Measurements from ENCODE around the gene PLA1A. TPM values are rescaled to one million over a fixed set of nuclear protein-coding genes. Genes with fewer than 3 reads are reported as not detected.

Gene PLA1A
- total RNA-seq, 4 donors from 2014 or later: 2.0 to 6.7 (median 3.9) TPM

DNA sequence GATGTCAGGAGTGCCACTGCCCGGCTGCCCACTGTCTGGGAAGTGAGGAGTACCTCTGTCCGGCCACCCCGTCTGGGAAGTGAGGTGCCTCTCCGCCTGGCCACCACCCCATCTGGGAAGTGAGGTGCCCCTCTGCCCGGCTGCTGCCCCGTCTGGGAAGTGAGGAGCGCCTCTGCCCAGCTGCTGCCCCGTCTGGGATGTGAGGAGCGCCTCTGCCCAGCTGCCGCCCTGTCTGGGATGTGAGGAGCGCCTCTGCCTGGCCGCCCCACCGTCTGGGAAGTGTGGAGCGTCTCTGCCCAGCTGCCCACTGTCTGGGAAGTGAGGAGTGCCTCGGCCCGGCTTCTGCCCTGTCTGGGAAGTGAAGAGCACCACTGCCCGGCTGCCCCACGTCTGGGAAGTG lies 76.2 kb downstream of the PLA1A start:
- peaks cover 12 to 33% of the 10 kb centered on the region in 2 donors for H3K36me3 ChIP-seq
- WGBS, 2 donors: 81 to 93% methylated on average over 8 to 17 of the region's 18 CpGs
- H3K27me3 ChIP-seq: no peaks in the 10 kb centered on the region
- no peaks in the 10 kb centered on the region for H3K9me3 ChIP-seq
- no peak overlapping the region for H3K27ac ChIP-seq
- intact Hi-C loops (cut with DNase I): loop anchor here (10.0 kb wide), 1 partner anchor 179 kb away; the partner anchor contains the start of gene TIMMDC1
- peaks cover 16 to 22% of the 10 kb centered on the region in 2 donors for H3K4me1 ChIP-seq
- H3K4me3 ChIP-seq (replicated peaks in 1 of 3): no peak overlapping the region
- DNase-seq: no peak
- TF ChIP-seq, protein P1, sequence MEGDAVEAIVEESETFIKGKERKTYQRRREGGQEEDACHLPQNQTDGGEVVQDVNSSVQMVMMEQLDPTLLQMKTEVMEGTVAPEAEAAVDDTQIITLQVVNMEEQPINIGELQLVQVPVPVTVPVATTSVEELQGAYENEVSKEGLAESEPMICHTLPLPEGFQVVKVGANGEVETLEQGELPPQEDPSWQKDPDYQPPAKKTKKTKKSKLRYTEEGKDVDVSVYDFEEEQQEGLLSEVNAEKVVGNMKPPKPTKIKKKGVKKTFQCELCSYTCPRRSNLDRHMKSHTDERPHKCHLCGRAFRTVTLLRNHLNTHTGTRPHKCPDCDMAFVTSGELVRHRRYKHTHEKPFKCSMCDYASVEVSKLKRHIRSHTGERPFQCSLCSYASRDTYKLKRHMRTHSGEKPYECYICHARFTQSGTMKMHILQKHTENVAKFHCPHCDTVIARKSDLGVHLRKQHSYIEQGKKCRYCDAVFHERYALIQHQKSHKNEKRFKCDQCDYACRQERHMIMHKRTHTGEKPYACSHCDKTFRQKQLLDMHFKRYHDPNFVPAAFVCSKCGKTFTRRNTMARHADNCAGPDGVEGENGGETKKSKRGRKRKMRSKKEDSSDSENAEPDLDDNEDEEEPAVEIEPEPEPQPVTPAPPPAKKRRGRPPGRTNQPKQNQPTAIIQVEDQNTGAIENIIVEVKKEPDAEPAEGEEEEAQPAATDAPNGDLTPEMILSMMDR (IDR thresholded peaks at IDR 0.05): no peak
- no peak for TF ChIP-seq POLR2A (IDR thresholded peaks at IDR 0.05)

DNA sequence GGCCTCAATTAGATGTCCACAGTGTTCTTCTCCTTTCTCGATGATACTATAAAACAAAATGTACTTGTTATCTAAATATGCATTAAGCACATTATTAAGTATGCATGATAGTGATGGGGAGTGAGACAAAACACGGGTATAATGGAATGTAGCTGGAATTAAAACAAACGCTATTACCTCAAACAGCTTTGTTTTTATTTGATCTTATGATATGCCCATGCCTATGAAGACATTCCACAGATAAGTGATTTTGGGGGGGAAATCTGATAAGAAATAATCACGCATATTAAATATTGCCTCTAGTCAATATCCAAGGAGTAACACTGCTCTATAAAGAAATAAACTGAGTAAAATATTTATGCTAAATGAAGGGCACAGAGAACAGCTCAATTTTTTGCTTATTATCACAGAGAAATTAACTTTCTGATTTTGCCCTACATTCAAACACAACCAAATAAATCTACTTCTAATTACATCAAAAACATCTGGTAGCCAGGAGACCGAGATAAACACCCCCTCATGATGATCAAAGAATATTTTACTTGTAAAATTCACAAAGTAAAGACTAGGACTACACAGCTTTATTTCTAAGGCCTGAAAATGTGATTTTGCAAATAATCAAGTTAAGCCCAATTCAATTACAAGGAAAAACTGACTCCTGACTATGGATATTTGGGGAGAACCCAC lies 77.6 kb downstream of the PLA1A start:
- Histone ChIP-seq H3K36me3 (peaks cover 12 to 32% of the 10 kb centered on the region in 2 donors), H3K27me3 (no peaks in the 10 kb centered on the region), H3K27ac (peak overlapping the region in 1 of 3 donors; percentile 84), H3K9me3 (no peaks in the 10 kb centered on the region), H3K4me1 (peaks cover 11 to 16% of the 10 kb centered on the region in 2 donors), H3K4me3 (replicated peaks in 1 of 3) (no peak overlapping the region)
- DNase-seq: no peak
- WGBS, 2 donors: 85 to 87% methylated on average over 5 of the region's 5 CpGs
- intact Hi-C loops (cut with DNase I): loop anchor here (10.0 kb wide), 1 partner anchor 181 kb away; the partner anchor contains the start of gene TIMMDC1
- no peak for TF ChIP-seq POLR2A (IDR thresholded peaks at IDR 0.05)
- TF ChIP-seq, protein P1 (IDR thresholded peaks at IDR 0.05): no peak

DNA sequence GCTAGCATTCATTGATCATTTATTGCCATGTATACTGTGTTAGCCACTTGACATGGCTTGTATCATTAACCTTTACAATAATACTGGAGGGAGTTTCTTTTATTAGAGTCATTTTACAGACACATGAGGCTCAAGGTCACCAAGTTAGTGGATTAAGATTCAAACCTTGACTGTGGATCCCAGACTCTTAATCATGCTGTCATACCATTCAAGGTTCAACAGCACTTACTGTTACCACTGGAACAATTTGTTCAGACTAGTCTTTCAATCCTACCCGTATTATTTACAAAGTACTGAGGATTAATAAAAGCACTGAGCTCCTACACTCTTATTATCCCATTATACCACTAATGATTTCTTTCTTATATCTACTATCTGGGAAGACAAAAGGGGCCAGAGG lies 78.3 kb downstream of the PLA1A start:
- peaks cover 12 to 32% of the 10 kb centered on the region in 2 donors for H3K36me3 ChIP-seq
- no peaks in the 10 kb centered on the region for H3K9me3 ChIP-seq
- H3K4me3 ChIP-seq (replicated peaks in 1 of 3): peak overlapping the region in 1 of 3 donors; percentile 60
- H3K4me1 ChIP-seq: peaks cover 11 to 16% of the 10 kb centered on the region in 2 donors
- TF ChIP-seq POLR2A (IDR thresholded peaks at IDR 0.05): no peak
- TF ChIP-seq, protein P1 (IDR thresholded peaks at IDR 0.05): no peak
- H3K27ac ChIP-seq: peak overlapping the region; percentile 84 to 93 (median 90)
- H3K27me3 ChIP-seq: no peaks in the 10 kb centered on the region
- 49% methylated on average over 1 of the region's 1 CpG for WGBS, 2 donors
- DNase-seq: no peak
- intact Hi-C loops (cut with DNase I): loop anchor here (10.0 kb wide), 1 partner anchor 181 kb away; the partner anchor contains the start of gene TIMMDC1

DNA sequence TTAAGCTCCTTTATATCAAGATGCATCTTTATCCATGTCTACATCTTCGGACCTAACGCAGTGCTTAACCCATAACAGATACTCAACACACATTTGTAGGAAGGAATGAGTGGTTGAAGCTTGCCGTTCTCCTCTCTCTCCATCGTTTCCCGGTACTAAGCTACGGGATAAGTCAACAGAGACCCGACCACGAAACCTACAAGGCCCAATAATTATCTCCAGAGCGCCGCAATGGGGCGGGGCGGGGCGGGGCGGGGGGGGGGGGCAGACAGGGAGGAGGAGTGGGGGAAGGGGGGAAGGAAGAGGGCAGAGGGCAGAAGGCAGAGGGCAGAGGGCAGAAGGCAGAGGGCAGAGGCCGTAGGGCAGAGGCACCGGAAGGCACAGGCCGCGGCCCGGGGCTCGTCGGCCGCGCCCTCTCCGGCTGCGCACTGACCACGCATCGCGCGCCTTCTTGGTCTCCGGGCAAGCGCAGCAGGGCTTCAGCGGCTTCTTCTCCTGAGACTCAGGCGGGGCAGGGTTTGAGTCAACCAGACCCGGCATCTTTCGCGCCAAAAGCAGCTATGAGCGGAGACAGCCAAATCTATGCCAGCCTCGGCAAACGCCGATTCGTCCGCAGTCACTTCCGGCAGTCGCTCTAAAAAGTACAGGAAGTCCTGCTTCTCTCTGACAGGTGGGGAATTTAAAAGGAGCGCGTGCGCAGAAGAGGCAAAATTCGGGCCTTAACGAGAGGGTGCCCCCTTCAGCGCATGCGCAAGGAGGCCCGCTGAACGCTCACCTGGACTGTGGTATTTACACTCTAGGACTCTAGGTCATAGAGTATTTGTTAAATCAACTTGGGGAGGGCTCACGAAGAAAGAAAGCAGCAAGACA lies 79.3 kb downstream of the PLA1A start, which contains the start of gene COX17:
Gene COX17, minus strand, starts transcription at position 636 of the 870 bp plus-strand sequence. Its CDS starts 96 bp downstream, at position 540.
- Histone ChIP-seq H3K27me3 (no peaks in the 10 kb centered on the region), H3K4me1 (peaks cover 11 to 18% of the 10 kb centered on the region in 2 donors), H3K36me3 (peaks cover 10 to 25% of the 10 kb centered on the region in 2 donors), H3K4me3 (replicated peaks in 1 of 3) (peak within 1 kb of the TSS in 2 of 3 donors; percentile 56 to 60), H3K27ac (peak within 1 kb of the TSS; percentile 84 to 93 (median 90)), H3K9me3 (no peaks in the 10 kb centered on the region)
- 1% methylated on average over 45 to 47 of the region's 54 CpGs for WGBS, 2 donors
- intact Hi-C loops (cut with DNase I): loop anchor here (10.0 kb wide), 1 partner anchor 182 kb away; the partner anchor contains the start of gene TIMMDC1
- TF ChIP-seq, protein P1 (IDR thresholded peaks at IDR 0.05): no peak
- peak in 1 of 2 donors; percentile 66 for TF ChIP-seq POLR2A (IDR thresholded peaks at IDR 0.05)
- DNase-seq: peak; percentile 98 to 99

Measured in thyroid gland (tissue), 4 donors.